Activated T-helper 9 cell treated with anti-CD3 and anti-CD28 coated beads, Interleukin-2, amount 50 U/mL, for 16 hours (primary cell): ENCODE results near the gene TPM1.
"Not testable (repeated sequence)": the region's sequence is repeated elsewhere in the genome, so short reads cannot be mapped to it uniquely, and the experiment has no call there.

Source experiments
- DNase-seq: peaks from one replicate; pipeline ENCODE4 v3.0.0-alpha.2; 2020; ENCODE audit warnings: low read depth

The TPM1 gene

GRCh38 chr15:63041974-63042876, at the start of gene TPM1:
TPM1 (plus strand) TSS chr15:63042747; CDS start chr15:63042830, 83 bp downstream.
- DNase-seq: no peak

- DNase-seq: no peak
Observed at GRCh38 chr15:62993066-62993465, 49.5 kb upstream of the TPM1 start.

GRCh38 chr15:62993632-62994031, 48.9 kb upstream of the TPM1 start:
- not testable (repeated sequence) for DNase-seq

- DNase-seq: no peak
Observed at GRCh38 chr15:62994439-62994838, 48.1 kb upstream of the TPM1 start.

- no peak for DNase-seq
Observed at GRCh38 chr15:62994975-62995681, 47.4 kb upstream of the TPM1 start.

- no peak for DNase-seq
Observed at GRCh38 chr15:62997441-62997840, 45.1 kb upstream of the TPM1 start.

GRCh38 chr15:62998262-62998890, 44.2 kb upstream of the TPM1 start:
- DNase-seq: no peak

GRCh38 chr15:62999178-62999577, 43.4 kb upstream of the TPM1 start:
- no peak for DNase-seq

- DNase-seq: no peak
Observed at GRCh38 chr15:62999923-63000561, 42.5 kb upstream of the TPM1 start.

- no peak for DNase-seq
Observed at GRCh38 chr15:63000706-63001105, 41.8 kb upstream of the TPM1 start.

GRCh38 chr15:63004211-63004610, 38.3 kb upstream of the TPM1 start:
- no peak for DNase-seq

- DNase-seq: no peak
Observed at GRCh38 chr15:63006032-63006878, 36.3 kb upstream of the TPM1 start.

GRCh38 chr15:63008333-63009049, 34.1 kb upstream of the TPM1 start:
- no peak for DNase-seq

- DNase-seq: no peak
Observed at GRCh38 chr15:63010386-63010785, 32.2 kb upstream of the TPM1 start.

- no peak for DNase-seq
Observed at GRCh38 chr15:63010920-63011693, 31.4 kb upstream of the TPM1 start.

- DNase-seq: no peak
Observed at GRCh38 chr15:63012444-63012843, 30.1 kb upstream of the TPM1 start.

GRCh38 chr15:63013052-63013808, 29.3 kb upstream of the TPM1 start:
- DNase-seq: no peak

GRCh38 chr15:63014578-63014977, 28.0 kb upstream of the TPM1 start:
- DNase-seq: no peak

GRCh38 chr15:63015618-63016017, 26.9 kb upstream of the TPM1 start:
- no peak for DNase-seq
